Stimulated activated CD8-positive, alpha-beta memory T cell treated with anti-CD3 and anti-CD28 coated beads, Interleukin-12 subunit alpha, Interleukin-12 subunit beta, amount 100 ng/mL, for 1 hour (primary cell): ENCODE results near the gene LRPAP1.

Source experiments
- DNase-seq: peaks from one replicate; pipeline ENCODE4 v3.0.0-alpha.2; 2020; ENCODE audit warnings: low read depth

Gene LRPAP1

GRCh38 chr4:3531318-3531878, 824 bp downstream of the LRPAP1 start:
- no peak for DNase-seq

GRCh38 chr4:3530663-3531254, 1.5 kb downstream of the LRPAP1 start:
- DNase-seq, result no peak

GRCh38 chr4:3530051-3530450, 2.2 kb downstream of the LRPAP1 start:
- no peak for DNase-seq

- DNase-seq, result no peak
Observed at GRCh38 chr4:3529363-3529762, 2.9 kb downstream of the LRPAP1 start.

GRCh38 chr4:3527914-3528876, 4.0 kb downstream of the LRPAP1 start:
- DNase-seq, result no peak

- no peak for DNase-seq
Observed at GRCh38 chr4:3527101-3527913, 4.9 kb downstream of the LRPAP1 start.

GRCh38 chr4:3526456-3526855, 5.8 kb downstream of the LRPAP1 start:
- no peak for DNase-seq

- no peak for DNase-seq
Observed at GRCh38 chr4:3525532-3526430, 6.4 kb downstream of the LRPAP1 start.

- no peak for DNase-seq
Observed at GRCh38 chr4:3524920-3525319, 7.3 kb downstream of the LRPAP1 start.

GRCh38 chr4:3524349-3524748, 7.9 kb downstream of the LRPAP1 start:
- no peak for DNase-seq

- no peak for DNase-seq
Observed at GRCh38 chr4:3523628-3524221, 8.5 kb downstream of the LRPAP1 start.

GRCh38 chr4:3523146-3523627, 9.0 kb downstream of the LRPAP1 start:
- DNase-seq, result no peak

- no peak for DNase-seq
Observed at GRCh38 chr4:3522651-3523050, 9.6 kb downstream of the LRPAP1 start.

GRCh38 chr4:3522326-3522640, 9.9 kb downstream of the LRPAP1 start:
- no peak for DNase-seq

- DNase-seq, result no peak
Observed at GRCh38 chr4:3521621-3522325, 10.4 kb downstream of the LRPAP1 start.

- no peak for DNase-seq
Observed at GRCh38 chr4:3520796-3521600, 11.2 kb downstream of the LRPAP1 start.

GRCh38 chr4:3520276-3520675, 11.9 kb downstream of the LRPAP1 start:
- no peak for DNase-seq

- no peak for DNase-seq
Observed at GRCh38 chr4:3519468-3520264, 12.6 kb downstream of the LRPAP1 start.
